Retinal pigment epithelial cell (primary cell): ENCODE measurements around the gene AHRR.

Experiments
- DNase-seq: peaks from one replicate; pipeline ENCODE4 v3.0.0-alpha.2; 2010; ENCODE audit warnings: low read depth
- H3K4me3 ChIP-seq: 2 replicates; pipeline ENCODE4 v1.5.1; 2011; ENCODE audit warnings: mild to moderate bottlenecking, low read length, control low read depth, moderate library complexity
- CTCF ChIP-seq: conservative IDR thresholded peaks from 2 replicates; pipeline ENCODE4 v1.5.1; 2011; ENCODE audit warnings: low read depth, low read length, control low read depth, inconsistent platforms

The AHRR gene

GRCh38 chr5:478369-478981, 157.0 kb downstream of the AHRR start:
- H3K4me3 ChIP-seq: no peak overlapping the region
- no peak for TF ChIP-seq CTCF
- no peak for DNase-seq

- DNase-seq: no peak
- no peak overlapping the region for H3K4me3 ChIP-seq
- TF ChIP-seq CTCF: no peak
These were observed 157.5 kb downstream of the AHRR start for GRCh38 chr5:478982-479535.

- no peak for DNase-seq
- TF ChIP-seq CTCF: no peak
- no peak overlapping the region for H3K4me3 ChIP-seq
These were observed 158.2 kb downstream of the AHRR start for GRCh38 chr5:479566-480319.

GRCh38 chr5:481347-481746, 159.8 kb downstream of the AHRR start:
- no peak overlapping the region for H3K4me3 ChIP-seq
- TF ChIP-seq CTCF: no peak
- DNase-seq: no peak

GRCh38 chr5:482021-482420, 160.5 kb downstream of the AHRR start:
- no peak for TF ChIP-seq CTCF
- no peak for DNase-seq
- no peak overlapping the region for H3K4me3 ChIP-seq

GRCh38 chr5:482506-482905, 161.0 kb downstream of the AHRR start:
- TF ChIP-seq CTCF: no peak
- no peak overlapping the region for H3K4me3 ChIP-seq
- DNase-seq: no peak

- TF ChIP-seq CTCF: no peak
- H3K4me3 ChIP-seq: no peak overlapping the region
- DNase-seq: no peak
These were observed 161.5 kb downstream of the AHRR start for GRCh38 chr5:483011-483410.
